Upper lobe of left lung (tissue), 6 donors: ENCODE data around the gene OTUD4. TPM values are rescaled to one million over a fixed set of nuclear protein-coding genes. Genes with fewer than 3 reads are reported as not detected.
"Not testable (repeated sequence)": the region's sequence is repeated elsewhere in the genome, so short reads cannot be mapped to it uniquely, and the experiment has no call there.

Source experiments
- ATAC-seq, 2 donors: fragments of 200-7000 bp; cut with Tn5 transposase; one replicate each; pipeline ENCODE4 v1.9.1; 2022; ENCODE audit warnings: mild to moderate bottlenecking in 2 of 2, moderate library complexity in 2 of 2; ENCODE audit not compliant: low FRiP score in 2 of 2
- DNase-seq, 2 donors: peaks; one replicate each; pipeline ENCODE4 v3.0.0-alpha.2; 2019 to 2020
- H3K27ac ChIP-seq, 4 donors: fragments of 200-600 bp; sonication (generic); one replicate each; pipeline ENCODE4 v1.5.1; 2016 to 2019
- H3K27me3 ChIP-seq, 4 donors: fragments of 200-600 bp; sonication (generic); one replicate each; pipeline ENCODE4 v1.5.1; 2017 to 2019
- H3K36me3 ChIP-seq, 4 donors: fragments of 200-600 bp; sonication (generic); one replicate each; pipeline ENCODE4 v1.5.1; 2016 to 2019
- H3K4me1 ChIP-seq, 4 donors: fragments of 200-600 bp; sonication (generic); one replicate each; pipeline ENCODE4 v1.5.1; 2018 to 2019
- H3K4me3 ChIP-seq, 4 donors: fragments of 200-600 bp; sonication (generic); one replicate each; pipeline ENCODE4 v1.5.1; 2017 to 2019; ENCODE audit warnings: mild to moderate bottlenecking in 2 of 4, moderate library complexity in 1 of 4
- H3K9me3 ChIP-seq, 4 donors: fragments of 200-600 bp; sonication (generic); one replicate each; pipeline ENCODE4 v1.5.1; 2018 to 2019
- CTCF ChIP-seq, 6 experiments: fragments of 450-650 bp in 4 of 6; fragments of 200-600 bp in 2 of 6; sonication (generic) in 2 of 6; IDR thresholded peaks; one replicate each; pipeline ENCODE4 v1.5.1; 2016 to 2019; ENCODE audit warnings: antibody characterized with exemption in 6 of 6
- EP300 ChIP-seq, 4 donors: sonication (generic); formaldehyde crosslinking; IDR thresholded peaks; one replicate each; pipeline ENCODE4 v1.5.1; 2017; ENCODE audit warnings: antibody characterized with exemption in 4 of 4, control low read depth in 2 of 4
- POLR2A ChIP-seq, 4 donors: fragments of 450-650 bp; IDR thresholded peaks; one replicate each; pipeline ENCODE4 v1.5.1; 2016 to 2017; ENCODE audit warnings: antibody characterized with exemption in 4 of 4, mild to moderate bottlenecking in 2 of 4
- POLR2AphosphoS5 ChIP-seq, 2 donors: sonication (generic); formaldehyde crosslinking; IDR thresholded peaks; one replicate each; pipeline ENCODE4 v1.5.1; 2017; ENCODE audit warnings: antibody characterized with exemption in 2 of 2
- WGBS, 2 donors: methylation state at CpG; one replicate each; pipeline ENCODE4 v1.1.5; 2017 to 2018; 5-methylcytosine and 5-hydroxymethylcytosine counted together
- total RNA-seq, 6 donors: library from RNA; depleted of rRNA in 4 of 6; stranded (reverse); fragments of >200 nt in 4 of 6; gene quantifications; one replicate each; pipeline versions ENCODE4 v1.1.0 to v1.2.1, GENCODE V29; 2016 to 2021
- donor health status: DM: no; HTN: no; CAD: no; lungs with moderate emphysema.
- donor health status: DM: no; HTN: yes; CAD: no; lungs with severe emphysema.

The OTUD4 gene
- total RNA-seq = 10 to 100 TPM; 36.9 to 76.5 (median 40.3) TPM

DNA sequence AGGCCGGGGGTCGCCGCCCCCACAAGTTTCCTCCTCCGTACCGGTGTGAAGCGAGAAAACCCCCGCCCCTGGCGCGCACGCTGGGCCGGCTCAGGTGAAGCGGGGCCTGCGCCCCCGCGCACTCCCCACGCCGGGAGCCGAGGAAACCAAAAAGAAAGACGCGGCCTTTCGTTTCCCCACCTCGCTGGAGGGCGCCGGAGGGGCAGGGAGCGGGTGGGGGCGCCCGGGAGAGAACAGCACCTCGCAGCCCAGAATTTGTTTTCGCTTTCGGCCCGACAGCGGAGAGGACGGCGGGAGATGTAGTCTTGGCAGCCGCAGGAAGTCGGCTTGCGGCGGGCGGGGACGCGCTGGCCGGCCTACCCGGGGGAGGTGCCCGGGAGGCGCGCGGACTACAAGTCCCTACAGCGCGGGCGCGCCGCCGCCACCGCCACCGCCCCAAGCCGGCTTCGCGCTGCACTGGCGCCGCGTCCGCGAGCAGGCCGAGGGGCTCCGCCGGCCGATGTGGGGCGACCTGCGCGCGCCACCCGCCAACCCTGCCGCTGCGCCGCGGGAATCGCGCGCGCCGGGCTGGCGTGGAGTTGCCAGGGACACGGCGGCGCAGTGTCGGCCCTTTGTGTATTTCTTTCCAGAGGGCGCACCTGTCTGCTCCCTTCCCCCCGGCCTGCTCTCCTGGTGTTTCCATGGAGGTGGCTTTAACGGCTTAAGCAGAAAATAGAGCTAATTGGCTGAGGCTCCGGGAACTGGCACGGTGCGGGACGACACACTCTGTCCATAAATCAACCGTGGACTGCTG, at the start of gene OTUD4:
TSS of gene OTUD4 (minus strand) at position 292 of the 793 bp plus-strand sequence. CDS start 616 bp downstream, outside the sequence.
- H3K4me1 ChIP-seq = peaks cover 18 to 34% (median 31%) of the 10 kb centered on the region in 4 donors
- peak; percentile 98 for ATAC-seq
- peak; percentile 98 to 99 for DNase-seq
- 0% methylated on average over 2 to 39 of the region's 94 CpGs for WGBS, 2 donors
- H3K9me3 ChIP-seq = no peaks in the 10 kb centered on the region
- peak in 3 of 4 donors; percentile 42 to 82 (median 75) for TF ChIP-seq POLR2A (IDR thresholded peaks at IDR 0.05)
- TF ChIP-seq EP300 (IDR thresholded peaks at IDR 0.05) = peak in 1 of 4 donors; percentile 36
- peak in 4 of 6 experiments; percentile 17 to 21 (median 20) for TF ChIP-seq CTCF (IDR thresholded peaks at IDR 0.05)
- TF ChIP-seq POLR2AphosphoS5 (IDR thresholded peaks at IDR 0.05) = peak; percentile 63 to 79
- H3K4me3 ChIP-seq = peak within 1 kb of the TSS; percentile 56 to 88 (median 81)
- no peaks in the 10 kb centered on the region for H3K36me3 ChIP-seq
- no peaks in the 10 kb centered on the region for H3K27me3 ChIP-seq
- H3K27ac ChIP-seq = peak within 1 kb of the TSS; percentile 95 to 99 (median 97)

DNA sequence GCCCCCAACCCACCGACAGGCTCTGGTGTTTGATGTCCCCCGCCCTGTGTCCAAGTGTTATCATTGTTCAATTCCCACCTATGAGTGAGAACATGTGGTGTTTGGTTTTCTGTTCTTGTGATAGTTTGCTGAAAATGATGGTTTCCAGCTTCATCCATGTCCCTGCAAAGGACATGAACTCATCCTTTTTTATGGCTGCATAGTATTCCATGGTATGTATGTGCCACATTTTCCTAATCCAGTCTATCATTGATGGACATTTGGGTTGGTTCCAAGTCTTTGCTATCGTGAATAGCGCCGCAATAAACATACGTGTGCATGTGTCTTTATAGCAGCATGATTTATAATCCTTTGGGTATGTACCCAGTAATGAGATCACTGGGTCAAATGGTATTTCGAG, 42.8 kb upstream of the OTUD4 start:
- 90 to 95% methylated on average over 7 of the region's 7 CpGs for WGBS, 2 donors
- not testable (repeated sequence) for H3K27me3 ChIP-seq, H3K4me1 ChIP-seq, ATAC-seq, H3K27ac ChIP-seq, DNase-seq, H3K9me3 ChIP-seq, H3K4me3 ChIP-seq, H3K36me3 ChIP-seq

GRCh38 chr4:145221529-145221928, 41.1 kb upstream of the OTUD4 start:
- WGBS, 2 donors = 84 to 93% methylated on average over 5 of the region's 5 CpGs
- H3K4me3 ChIP-seq, H3K27ac ChIP-seq, DNase-seq, H3K4me1 ChIP-seq, H3K9me3 ChIP-seq, ATAC-seq, H3K27me3 ChIP-seq, H3K36me3 ChIP-seq: not testable (repeated sequence)

GRCh38 chr4:145219090-145219489, 38.7 kb upstream of the OTUD4 start:
- no peak for ATAC-seq
- Histone ChIP-seq H3K27me3 (no peaks in the 10 kb centered on the region), H3K9me3 (no peaks in the 10 kb centered on the region), H3K27ac (no peak overlapping the region), H3K4me1 (no peaks in the 10 kb centered on the region), H3K36me3 (no peaks in the 10 kb centered on the region), H3K4me3 (no peak overlapping the region)
- DNase-seq = no peak
- WGBS, 2 donors = 90 to 95% methylated on average over 2 of the region's 2 CpGs
- TF ChIP-seq CTCF (IDR thresholded peaks at IDR 0.05) = no peak
- no peak for TF ChIP-seq EP300 (IDR thresholded peaks at IDR 0.05)
- TF ChIP-seq POLR2AphosphoS5 (IDR thresholded peaks at IDR 0.05) = no peak
- no peak for TF ChIP-seq POLR2A (IDR thresholded peaks at IDR 0.05)

GRCh38 chr4:145218251-145218650, 37.9 kb upstream of the OTUD4 start:
- TF ChIP-seq POLR2A (IDR thresholded peaks at IDR 0.05) = no peak
- no peak for TF ChIP-seq EP300 (IDR thresholded peaks at IDR 0.05)
- TF ChIP-seq POLR2AphosphoS5 (IDR thresholded peaks at IDR 0.05) = no peak
- TF ChIP-seq CTCF (IDR thresholded peaks at IDR 0.05) = no peak
- ATAC-seq = no peak
- Histone ChIP-seq H3K4me3 (no peak overlapping the region), H3K27ac (no peak overlapping the region), H3K27me3 (no peaks in the 10 kb centered on the region), H3K4me1 (no peaks in the 10 kb centered on the region), H3K9me3 (no peaks in the 10 kb centered on the region), H3K36me3 (no peaks in the 10 kb centered on the region)
- 47 to 60% methylated on average over 3 of the region's 3 CpGs for WGBS, 2 donors
- DNase-seq = no peak

DNA sequence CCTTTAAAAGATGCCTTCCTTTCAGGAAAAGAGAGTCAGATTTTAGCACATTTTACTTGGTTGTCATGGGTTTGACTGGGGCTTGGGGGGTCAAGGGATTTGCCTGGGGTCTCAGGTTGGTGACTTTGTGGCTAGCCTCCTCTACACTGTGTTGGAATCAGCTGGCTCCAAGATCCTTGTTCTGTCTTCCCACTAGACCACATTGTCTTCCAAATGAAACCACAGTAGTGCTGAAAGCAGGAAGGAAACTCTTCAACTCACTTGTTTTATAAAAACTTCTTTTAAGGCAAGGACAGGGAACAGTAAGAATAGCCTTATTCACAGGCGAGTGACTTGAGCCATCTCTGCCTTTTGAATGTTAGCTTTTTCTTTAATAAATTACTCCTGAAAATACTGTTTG, 37.0 kb upstream of the OTUD4 start:
- DNase-seq (no peak), ATAC-seq (no peak)
- H3K4me1 ChIP-seq = no peaks in the 10 kb centered on the region
- no peaks in the 10 kb centered on the region for H3K9me3 ChIP-seq
- H3K27me3 ChIP-seq = no peaks in the 10 kb centered on the region
- no peak overlapping the region for H3K4me3 ChIP-seq
- H3K36me3 ChIP-seq = no peaks in the 10 kb centered on the region
- 61 to 64% methylated on average over 1 of the region's 1 CpG for whole genome bisulfite sequencing, 2 donors
- H3K27ac ChIP-seq = no peak overlapping the region
- TF ChIP-seq POLR2AphosphoS5 (IDR thresholded peaks at IDR 0.05) = no peak
- TF ChIP-seq POLR2A (IDR thresholded peaks at IDR 0.05) = no peak
- TF ChIP-seq CTCF (IDR thresholded peaks at IDR 0.05) = no peak
- no peak for TF ChIP-seq EP300 (IDR thresholded peaks at IDR 0.05)
